ENCODE measurements around the gene CBR4. TPM values are rescaled to one million over a fixed set of nuclear protein-coding genes. Genes with fewer than 3 reads are reported as not detected.

Gene CBR4
- total RNA-seq, 2 donors from 2014 or later, result 39.0 to 55.6 TPM

DNA sequence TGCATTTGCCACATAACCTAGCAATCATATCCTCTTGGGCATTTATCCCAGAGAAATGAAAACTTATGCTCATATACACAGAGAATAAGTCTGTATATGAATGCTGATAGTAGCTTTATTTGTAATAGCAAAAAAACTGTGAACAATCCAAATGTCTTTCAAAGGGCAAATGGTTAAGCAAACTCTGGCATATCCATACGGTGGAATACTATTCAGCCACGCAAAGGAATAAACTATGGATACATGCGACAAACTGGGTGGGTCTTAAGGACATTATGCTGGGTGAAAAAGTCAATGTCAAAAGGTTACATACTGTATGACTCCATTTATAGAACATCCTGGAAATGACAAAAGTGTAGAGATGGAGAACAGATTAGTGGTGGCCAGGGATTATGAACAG is 17.6 kb upstream of the CBR4 start:
- 97 to 100% methylated on average over 3 of the region's 3 CpGs for WGBS, 2 experiments (ENCODE audit: insufficient coverage in 1 of 2, insufficient read length in 1 of 2)
- Histone ChIP-seq H3K27me3 (ENCODE audit: control insufficient read depth, insufficient read depth, low read length, poor library complexity, severe bottlenecking) (no peaks in the 10 kb centered on the region), H3K4me1 (ENCODE audit: control insufficient read depth, insufficient read depth, low read length) (peaks cover 6% of the 10 kb centered on the region), H3K9ac (ENCODE audit: extremely low read depth, low read length, poor library complexity, severe bottlenecking) (no peak overlapping the region), H3K4me3 (ENCODE audit: low read length) (no peak overlapping the region), H3K9me3 (ENCODE audit: control insufficient read depth, low read length) (peaks cover 8% of the 10 kb centered on the region), H3K27ac (ENCODE audit: low read depth, low read length) (no peak overlapping the region), H3K36me3 (ENCODE audit: control insufficient read depth, insufficient read depth, low read length) (no peaks in the 10 kb centered on the region)
- H3K9me3 Mint-ChIP-seq, result no peaks in the 10 kb centered on the region
- no peak overlapping the region for H3K27ac Mint-ChIP-seq
- H3K4me3 Mint-ChIP-seq, result no peak overlapping the region
- H3K36me3 Mint-ChIP-seq (ENCODE audit: low read depth), result no peaks in the 10 kb centered on the region
- H3K27me3 Mint-ChIP-seq (ENCODE audit: insufficient read depth), result no peaks in the 10 kb centered on the region
- peaks cover 5% of the 10 kb centered on the region for H3K4me1 Mint-ChIP-seq
- DNase-seq, result no peak
- TF ChIP-seq, protein P1, sequence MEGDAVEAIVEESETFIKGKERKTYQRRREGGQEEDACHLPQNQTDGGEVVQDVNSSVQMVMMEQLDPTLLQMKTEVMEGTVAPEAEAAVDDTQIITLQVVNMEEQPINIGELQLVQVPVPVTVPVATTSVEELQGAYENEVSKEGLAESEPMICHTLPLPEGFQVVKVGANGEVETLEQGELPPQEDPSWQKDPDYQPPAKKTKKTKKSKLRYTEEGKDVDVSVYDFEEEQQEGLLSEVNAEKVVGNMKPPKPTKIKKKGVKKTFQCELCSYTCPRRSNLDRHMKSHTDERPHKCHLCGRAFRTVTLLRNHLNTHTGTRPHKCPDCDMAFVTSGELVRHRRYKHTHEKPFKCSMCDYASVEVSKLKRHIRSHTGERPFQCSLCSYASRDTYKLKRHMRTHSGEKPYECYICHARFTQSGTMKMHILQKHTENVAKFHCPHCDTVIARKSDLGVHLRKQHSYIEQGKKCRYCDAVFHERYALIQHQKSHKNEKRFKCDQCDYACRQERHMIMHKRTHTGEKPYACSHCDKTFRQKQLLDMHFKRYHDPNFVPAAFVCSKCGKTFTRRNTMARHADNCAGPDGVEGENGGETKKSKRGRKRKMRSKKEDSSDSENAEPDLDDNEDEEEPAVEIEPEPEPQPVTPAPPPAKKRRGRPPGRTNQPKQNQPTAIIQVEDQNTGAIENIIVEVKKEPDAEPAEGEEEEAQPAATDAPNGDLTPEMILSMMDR (conservative IDR thresholded peaks at IDR 0.05), result no peak

DNA sequence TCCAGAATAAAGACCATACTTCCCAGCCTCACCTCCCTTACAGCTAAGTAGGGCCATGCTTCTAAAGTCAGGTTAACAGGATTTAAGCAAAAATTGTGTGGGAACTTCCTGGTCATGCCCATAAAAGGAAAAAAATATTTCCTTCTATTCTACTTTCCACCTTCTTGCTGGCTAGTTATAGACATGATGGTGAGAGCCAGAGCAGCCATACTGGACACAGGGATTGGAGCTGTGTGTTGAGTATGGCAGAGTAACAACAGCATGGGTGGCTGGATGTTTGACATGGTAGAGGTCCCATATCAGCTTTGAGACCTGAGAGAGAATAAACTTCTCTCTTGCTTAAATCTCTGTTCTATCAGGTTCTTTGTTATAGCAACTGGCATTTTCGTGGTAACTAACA is 15.1 kb upstream of the CBR4 start:
- Mint-ChIP-seq H3K36me3 (ENCODE audit: low read depth) (no peaks in the 10 kb centered on the region), H3K27ac (no peak overlapping the region), H3K9me3 (no peaks in the 10 kb centered on the region), H3K27me3 (ENCODE audit: insufficient read depth) (peaks cover 4% of the 10 kb centered on the region), H3K4me1 (peaks cover 3% of the 10 kb centered on the region), H3K4me3 (no peak overlapping the region)
- no peaks in the 10 kb centered on the region for H3K36me3 ChIP-seq (ENCODE audit: control insufficient read depth, insufficient read depth, low read length)
- no peaks in the 10 kb centered on the region for H3K27me3 ChIP-seq (ENCODE audit: control insufficient read depth, insufficient read depth, low read length, poor library complexity, severe bottlenecking)
- H3K4me1 ChIP-seq (ENCODE audit: control insufficient read depth, insufficient read depth, low read length), result no peaks in the 10 kb centered on the region
- DNase-seq, result no peak
- no peak overlapping the region for H3K27ac ChIP-seq (ENCODE audit: low read depth, low read length)
- H3K4me3 ChIP-seq (ENCODE audit: low read length), result no peak overlapping the region
- 100% methylated on average over 1 of the region's 1 CpG; no CpG with 5 or more reads in 1 of the 2 experiments for WGBS, 2 experiments (ENCODE audit: insufficient coverage in 1 of 2, insufficient read length in 1 of 2)
- peaks cover 8% of the 10 kb centered on the region for H3K9me3 ChIP-seq (ENCODE audit: control insufficient read depth, low read length)
- TF ChIP-seq, protein P1 (conservative IDR thresholded peaks at IDR 0.05), result no peak
- H3K9ac ChIP-seq (ENCODE audit: extremely low read depth, low read length, poor library complexity, severe bottlenecking), result no peak overlapping the region

DNA sequence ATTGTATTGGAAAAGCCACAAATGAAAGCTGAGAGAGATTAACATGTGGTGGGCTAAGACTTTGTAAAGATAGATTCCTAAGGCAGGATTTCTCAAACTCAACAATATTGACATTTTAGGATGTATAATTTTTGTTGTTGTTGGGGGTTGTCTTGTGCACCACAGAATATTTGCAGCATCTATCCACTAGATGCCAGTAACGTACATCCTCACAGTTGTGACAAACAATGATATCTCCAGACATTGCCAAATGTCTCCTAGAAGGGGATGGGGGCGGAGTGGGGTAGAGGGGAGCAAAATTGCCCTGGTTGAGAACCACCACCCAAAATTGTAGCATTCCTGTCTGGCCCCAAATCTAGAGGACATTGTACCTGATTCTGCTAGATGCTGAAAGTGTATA is 14.7 kb upstream of the CBR4 start:
- no peaks in the 10 kb centered on the region for H3K36me3 ChIP-seq (ENCODE audit: control insufficient read depth, insufficient read depth, low read length)
- no peaks in the 10 kb centered on the region for H3K4me1 ChIP-seq (ENCODE audit: control insufficient read depth, insufficient read depth, low read length)
- no peak overlapping the region for H3K9ac ChIP-seq (ENCODE audit: extremely low read depth, low read length, poor library complexity, severe bottlenecking)
- peaks cover 3% of the 10 kb centered on the region for H3K4me1 Mint-ChIP-seq
- DNase-seq, result no peak
- no peaks in the 10 kb centered on the region for H3K27me3 ChIP-seq (ENCODE audit: control insufficient read depth, insufficient read depth, low read length, poor library complexity, severe bottlenecking)
- H3K4me3 ChIP-seq (ENCODE audit: low read length), result no peak overlapping the region
- no peak overlapping the region for H3K4me3 Mint-ChIP-seq
- TF ChIP-seq, protein P1 (conservative IDR thresholded peaks at IDR 0.05), result peak; percentile 56
- no peak overlapping the region for H3K27ac ChIP-seq (ENCODE audit: low read depth, low read length)
- peaks cover 8% of the 10 kb centered on the region for H3K9me3 ChIP-seq (ENCODE audit: control insufficient read depth, low read length)
- no peaks in the 10 kb centered on the region for H3K36me3 Mint-ChIP-seq (ENCODE audit: low read depth)
- no peak overlapping the region for H3K27ac Mint-ChIP-seq
- H3K27me3 Mint-ChIP-seq (ENCODE audit: insufficient read depth), result peaks cover 5% of the 10 kb centered on the region
- H3K9me3 Mint-ChIP-seq, result no peaks in the 10 kb centered on the region
- WGBS, 2 experiments (ENCODE audit: insufficient coverage in 1 of 2, insufficient read length in 1 of 2), result 79% methylated on average over 2 of the region's 2 CpGs; no CpG with 5 or more reads in 1 of the 2 experiments

Measured in endodermal cell (in vitro differentiated cells).